ENCODE measurements around the gene PSME2.

PSME2 gene

GRCh38 chr14:24165785-24166184 lies 19.4 kb upstream of the PSME2 start (continued):
- TF ChIP-seq ZBTB26 (tag by site-specific recombination; optimal IDR thresholded peaks at IDR 0.05) = no peak
- no peak for TF ChIP-seq ZNF830 (tag by site-specific recombination; IDR thresholded peaks at IDR 0.05; ENCODE audit: low read depth)
- no peak for TF ChIP-seq ZFP37 (tag by site-specific recombination; IDR thresholded peaks at IDR 0.05)

GRCh38 chr14:24164518-24164991 lies 18.1 kb upstream of the PSME2 start:
- no peak for TF ChIP-seq ZNF19 (tag by site-specific recombination; IDR thresholded peaks at IDR 0.05; ENCODE audit: low read depth)
- TF ChIP-seq ZNF558 (tag by site-specific recombination; IDR thresholded peaks at IDR 0.05) = no peak
- TF ChIP-seq ZNF596 (tag by site-specific recombination; IDR thresholded peaks at IDR 0.05) = no peak
- no peak for TF ChIP-seq ZNF112 (tag by site-specific recombination; IDR thresholded peaks at IDR 0.05)
- no peak for TF ChIP-seq ZNF354C (tag by site-specific recombination; IDR thresholded peaks at IDR 0.05; ENCODE audit: borderline replicate concordance, low read depth)
- TF ChIP-seq ZNF169 (tag by site-specific recombination; IDR thresholded peaks at IDR 0.05) = no peak
- TF ChIP-seq ZNF366 (tag by site-specific recombination; conservative IDR thresholded peaks at IDR 0.05) = no peak
- no peak for TF ChIP-seq ZNF133 (tag by site-specific recombination; IDR thresholded peaks at IDR 0.05)
- TF ChIP-seq ZIC2 (tag by site-specific recombination; IDR thresholded peaks at IDR 0.05) = no peak
- no peak for TF ChIP-seq KLF7 (tag by site-specific recombination; IDR thresholded peaks at IDR 0.05; ENCODE audit: borderline replicate concordance)
- TF ChIP-seq ZNF561 (tag by site-specific recombination; IDR thresholded peaks at IDR 0.05; ENCODE audit: borderline replicate concordance) = no peak
- no peak for TF ChIP-seq ATF2 (tag by site-specific recombination; IDR thresholded peaks at IDR 0.05; ENCODE audit: low read depth)
- no peak for TF ChIP-seq ZNF324 (tag by site-specific recombination; IDR thresholded peaks at IDR 0.05)
- TF ChIP-seq GLIS2 (tag by site-specific recombination; IDR thresholded peaks at IDR 0.05) = no peak
- TF ChIP-seq PRDM10 (tag by site-specific recombination; IDR thresholded peaks at IDR 0.05) = no peak
- TF ChIP-seq ZNF239 (tag by site-specific recombination; IDR thresholded peaks at IDR 0.05) = no peak
- TF ChIP-seq ZNF544 (tag by site-specific recombination; IDR thresholded peaks at IDR 0.05) = no peak
- no peak for TF ChIP-seq ZNF416 (tag by site-specific recombination; IDR thresholded peaks at IDR 0.05)
- Histone ChIP-seq H3K4me1 (ENCODE audit: control insufficient read depth, insufficient read depth, low read length) (peaks cover 5% of the 10 kb centered on the region), H3K36me3 (ENCODE audit: control insufficient read depth in 2 of 2, insufficient read depth in 1 of 2, low read length in 2 of 2) (peaks cover 3 to 62% of the 10 kb centered on the region in 2 experiments), H3K4me3 (ENCODE audit: low read depth, low read length) (no peak overlapping the region), H3K9me3 (ENCODE audit: control insufficient read depth, insufficient read depth, low read depth, low read length) (no peaks in the 10 kb centered on the region), H3K27ac (ENCODE audit: extremely low read depth, low read depth, low read length) (no peak overlapping the region)
- ChIA-PET POLR2A (interaction anchor here (1.6 to 1.7 kb wide), 2 partner anchors 18 to 29 kb away, joined by 4 to 5 read pairs; partner anchors contain the start of genes PSME1, PSME2 and RNF31), CTCF (interaction anchor here (0.9 kb wide), 1 partner anchor 143 kb away, joined by 3 read pairs; the partner anchor contains the start of gene CIDEB)
